Duodenal mucosa (tissue), 2 donors: ENCODE measurements around the gene CLDN12.
A peak's percentile ranks its signal among the peaks of the same experiment; 100 is the strongest.
"Not testable (repeated sequence)": the region's sequence is repeated elsewhere in the genome, so short reads cannot be mapped to it uniquely, and the experiment has no call there.

Experiments used
- H3K27ac ChIP-seq: one replicate; pipeline ENCODE4 v1.7.0; 2013; ENCODE audit warnings: low read depth, low read length
- H3K27me3 ChIP-seq, 2 donors: one replicate each; pipeline ENCODE4 v1.7.0; 2013; ENCODE audit warnings: low read length in 2 of 2, control low read depth in 1 of 2; ENCODE audit not compliant: insufficient read depth in 2 of 2, control insufficient read depth in 1 of 2
- H3K36me3 ChIP-seq, 2 donors: one replicate each; pipeline ENCODE4 v1.7.0; 2013; ENCODE audit warnings: low read length in 2 of 2, control low read depth in 1 of 2; ENCODE audit not compliant: insufficient read depth in 2 of 2, control insufficient read depth in 1 of 2
- H3K4me1 ChIP-seq, 2 donors: one replicate each; pipeline ENCODE4 v1.7.0; 2013; ENCODE audit warnings: low read length in 2 of 2, control low read depth in 1 of 2; ENCODE audit not compliant: insufficient read depth in 2 of 2, control insufficient read depth in 1 of 2
- H3K4me3 ChIP-seq, 2 donors: one replicate each; pipeline ENCODE4 v1.7.0; 2013; ENCODE audit warnings: low read length in 2 of 2, low read depth in 1 of 2
- H3K9ac ChIP-seq, 2 donors: one replicate each; pipeline ENCODE4 v1.7.0; 2013; ENCODE audit warnings: low read length in 2 of 2, low read depth in 1 of 2
- H3K9me3 ChIP-seq, 2 donors: one replicate each; pipeline ENCODE4 v1.7.0; 2013; ENCODE audit warnings: low read length in 2 of 2, control low read depth in 1 of 2; ENCODE audit not compliant: control insufficient read depth in 1 of 2

CLDN12 gene

DNA sequence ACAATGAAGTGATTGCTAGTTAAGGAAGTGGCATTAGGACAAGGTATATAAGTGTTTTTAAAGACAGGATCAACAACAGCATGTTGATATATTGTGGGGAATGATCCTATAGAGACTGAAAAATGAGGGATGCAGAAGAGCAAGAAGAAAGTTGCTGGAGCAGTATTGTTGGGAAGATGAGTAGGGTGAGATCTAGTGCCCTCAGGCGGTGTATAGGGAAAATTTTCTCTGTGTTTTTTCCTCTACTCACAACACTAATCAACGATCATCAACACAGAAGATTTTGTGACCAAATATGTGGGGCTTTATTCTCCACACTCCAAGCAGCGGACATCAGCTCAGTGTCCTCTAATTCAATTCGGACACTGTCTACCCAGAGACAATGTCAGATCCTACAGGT, 56.6 kb downstream of the CLDN12 start:
- Histone ChIP-seq H3K4me3 (no peak overlapping the region), H3K27me3 (no peaks in the 10 kb centered on the region), H3K9me3 (peaks cover 4 to 7% of the 10 kb centered on the region in 2 donors), H3K27ac (no peak overlapping the region), H3K36me3 (no peaks in the 10 kb centered on the region), H3K9ac (no peak overlapping the region), H3K4me1 (peaks cover 0 to 9% of the 10 kb centered on the region in 2 donors)

DNA sequence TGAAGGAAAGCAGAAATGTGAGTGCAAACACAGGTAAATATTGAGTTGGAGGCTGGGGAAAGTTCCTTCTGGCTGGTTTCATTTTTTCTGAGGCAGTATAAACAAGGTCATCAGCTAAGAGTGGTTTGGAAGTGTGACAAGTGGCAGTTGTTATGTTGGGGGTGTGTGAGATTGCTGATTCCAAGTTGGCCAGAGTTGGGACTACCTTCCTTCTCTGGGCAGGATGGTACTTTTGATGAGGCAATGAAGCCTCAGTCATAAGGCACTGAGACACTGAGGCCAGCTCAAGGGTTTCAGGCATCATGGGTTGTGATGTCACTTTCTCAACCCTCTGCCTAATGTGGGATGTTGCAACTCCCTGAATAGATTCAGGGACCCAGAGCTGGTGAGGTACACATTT, 58.0 kb downstream of the CLDN12 start:
- Histone ChIP-seq H3K9me3 (peaks cover 4 to 7% of the 10 kb centered on the region in 2 donors), H3K9ac (no peak overlapping the region), H3K27ac (no peak overlapping the region), H3K36me3 (no peaks in the 10 kb centered on the region), H3K4me1 (peaks cover 0 to 4% of the 10 kb centered on the region in 2 donors), H3K4me3 (no peak overlapping the region), H3K27me3 (no peaks in the 10 kb centered on the region)

DNA sequence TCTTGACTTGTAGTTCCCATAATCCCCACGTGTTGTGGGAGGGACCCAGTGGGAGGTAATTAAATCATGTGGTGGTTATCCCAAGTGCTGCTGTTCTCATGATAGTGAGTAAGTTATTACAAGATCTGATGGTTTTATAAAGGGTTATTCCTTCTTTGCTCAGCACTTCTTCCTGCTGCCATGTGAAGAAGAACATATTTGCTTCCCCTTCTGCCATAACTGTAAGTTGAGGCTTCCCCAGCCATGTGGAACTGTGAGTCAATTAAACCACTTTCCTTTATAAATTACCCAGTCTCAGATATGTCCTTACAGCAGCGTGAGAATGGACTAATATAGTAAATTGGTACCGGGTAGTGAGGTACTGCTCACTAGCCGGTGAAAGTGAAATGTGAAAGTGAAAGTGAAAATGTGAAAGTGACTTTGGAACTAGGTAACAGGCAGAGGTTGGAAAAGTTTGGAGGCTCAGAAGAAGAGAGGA, 59.9 kb downstream of the CLDN12 start:
- H3K4me3 ChIP-seq = peak overlapping the region; percentile 16 to 43
- not testable (repeated sequence) for H3K9me3 ChIP-seq, H3K27me3 ChIP-seq, H3K4me1 ChIP-seq, H3K9ac ChIP-seq, H3K27ac ChIP-seq, H3K36me3 ChIP-seq
